ENCODE measurements around the gene TCEAL4. TPM values are rescaled to one million over a fixed set of nuclear protein-coding genes. Genes with fewer than 3 reads are reported as not detected.

The TCEAL4 gene
- total and polyA plus RNA-seq, 2 of the 13 experiments (the other 11 are each of a cell fraction or from before 2014, with no cell fraction given): 12.6 to 31.0 TPM

DNA sequence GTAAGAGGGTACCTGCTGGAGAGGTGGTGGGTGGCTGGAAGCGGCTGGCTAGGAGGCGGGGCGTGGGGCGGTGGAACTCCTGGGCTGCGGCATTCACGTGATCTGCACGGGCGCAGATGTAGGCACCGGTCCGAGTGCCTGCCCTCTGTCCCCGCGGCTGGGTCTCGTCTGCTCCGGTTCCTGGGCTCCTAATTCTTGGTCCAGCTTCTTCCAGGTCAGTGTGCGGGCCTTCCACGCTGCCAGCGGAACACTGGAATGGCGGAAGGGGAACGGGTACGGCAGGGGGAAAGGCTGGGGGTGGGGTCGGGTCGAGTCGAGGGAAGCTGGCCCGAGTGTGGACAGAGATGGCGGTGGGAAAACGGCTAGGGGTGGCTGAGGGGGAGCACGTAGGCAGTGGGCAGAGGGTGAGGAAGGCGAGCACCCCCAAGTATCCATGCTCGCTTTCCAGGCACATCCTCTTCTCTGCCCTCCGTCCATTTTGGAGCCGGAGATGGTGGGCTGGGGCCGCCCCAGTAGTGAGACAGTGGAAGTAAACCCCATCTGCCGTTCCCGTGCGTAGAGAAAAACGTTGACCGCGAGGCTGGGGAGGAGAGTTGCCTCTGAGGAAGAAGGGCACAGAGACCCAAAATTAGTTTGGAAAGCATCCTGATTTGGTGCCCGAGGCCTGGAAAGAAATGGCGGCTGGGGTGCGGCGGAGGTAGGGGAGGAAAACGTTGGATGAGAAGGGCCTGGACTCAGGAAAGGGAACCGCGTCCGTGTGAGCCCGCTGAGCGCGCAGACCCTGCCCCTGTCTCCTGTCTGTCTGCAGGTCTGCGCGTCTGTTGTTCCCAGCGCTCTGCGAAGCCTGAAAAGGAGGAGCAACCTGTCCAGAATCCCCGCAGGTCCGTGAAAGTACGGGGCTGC is at the start of gene TCEAL4 (continued):
- TF ChIP-seq BHLHE40 (IDR thresholded peaks at IDR 0.05; ENCODE audit: low read length): peak; percentile 91
- TF ChIP-seq, protein P1, sequence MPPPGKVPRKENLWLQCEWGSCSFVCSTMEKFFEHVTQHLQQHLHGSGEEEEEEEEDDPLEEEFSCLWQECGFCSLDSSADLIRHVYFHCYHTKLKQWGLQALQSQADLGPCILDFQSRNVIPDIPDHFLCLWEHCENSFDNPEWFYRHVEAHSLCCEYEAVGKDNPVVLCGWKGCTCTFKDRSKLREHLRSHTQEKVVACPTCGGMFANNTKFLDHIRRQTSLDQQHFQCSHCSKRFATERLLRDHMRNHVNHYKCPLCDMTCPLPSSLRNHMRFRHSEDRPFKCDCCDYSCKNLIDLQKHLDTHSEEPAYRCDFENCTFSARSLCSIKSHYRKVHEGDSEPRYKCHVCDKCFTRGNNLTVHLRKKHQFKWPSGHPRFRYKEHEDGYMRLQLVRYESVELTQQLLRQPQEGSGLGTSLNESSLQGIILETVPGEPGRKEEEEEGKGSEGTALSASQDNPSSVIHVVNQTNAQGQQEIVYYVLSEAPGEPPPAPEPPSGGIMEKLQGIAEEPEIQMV (CRISPR knock-in tag; IDR thresholded peaks at IDR 0.05; ENCODE audit: low read depth): no peak
- TF ChIP-seq ZSCAN29 (CRISPR knock-in tag; conservative IDR thresholded peaks at IDR 0.05): no peak
- TF ChIP-seq ZSCAN31 (CRISPR knock-in tag; IDR thresholded peaks at IDR 0.05; ENCODE audit: low read depth): no peak
- TF ChIP-seq, protein P2, sequence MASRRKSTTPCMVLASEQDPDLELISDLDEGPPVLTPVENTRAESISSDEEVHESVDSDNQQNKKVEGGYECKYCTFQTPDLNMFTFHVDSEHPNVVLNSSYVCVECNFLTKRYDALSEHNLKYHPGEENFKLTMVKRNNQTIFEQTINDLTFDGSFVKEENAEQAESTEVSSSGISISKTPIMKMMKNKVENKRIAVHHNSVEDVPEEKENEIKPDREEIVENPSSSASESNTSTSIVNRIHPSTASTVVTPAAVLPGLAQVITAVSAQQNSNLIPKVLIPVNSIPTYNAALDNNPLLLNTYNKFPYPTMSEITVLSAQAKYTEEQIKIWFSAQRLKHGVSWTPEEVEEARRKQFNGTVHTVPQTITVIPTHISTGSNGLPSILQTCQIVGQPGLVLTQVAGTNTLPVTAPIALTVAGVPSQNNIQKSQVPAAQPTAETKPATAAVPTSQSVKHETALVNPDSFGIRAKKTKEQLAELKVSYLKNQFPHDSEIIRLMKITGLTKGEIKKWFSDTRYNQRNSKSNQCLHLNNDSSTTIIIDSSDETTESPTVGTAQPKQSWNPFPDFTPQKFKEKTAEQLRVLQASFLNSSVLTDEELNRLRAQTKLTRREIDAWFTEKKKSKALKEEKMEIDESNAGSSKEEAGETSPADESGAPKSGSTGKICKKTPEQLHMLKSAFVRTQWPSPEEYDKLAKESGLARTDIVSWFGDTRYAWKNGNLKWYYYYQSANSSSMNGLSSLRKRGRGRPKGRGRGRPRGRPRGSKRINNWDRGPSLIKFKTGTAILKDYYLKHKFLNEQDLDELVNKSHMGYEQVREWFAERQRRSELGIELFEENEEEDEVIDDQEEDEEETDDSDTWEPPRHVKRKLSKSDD (CRISPR knock-in tag; IDR thresholded peaks at IDR 0.05; ENCODE audit: low read depth): 0 out of 2 replicates have a peak, but pooled peaks have one; percentile 24
- TF ChIP-seq SIN3A (IDR thresholded peaks at IDR 0.05; ENCODE audit: borderline replicate concordance, low read depth, low read length): no peak
- TF ChIP-seq, protein P3, sequence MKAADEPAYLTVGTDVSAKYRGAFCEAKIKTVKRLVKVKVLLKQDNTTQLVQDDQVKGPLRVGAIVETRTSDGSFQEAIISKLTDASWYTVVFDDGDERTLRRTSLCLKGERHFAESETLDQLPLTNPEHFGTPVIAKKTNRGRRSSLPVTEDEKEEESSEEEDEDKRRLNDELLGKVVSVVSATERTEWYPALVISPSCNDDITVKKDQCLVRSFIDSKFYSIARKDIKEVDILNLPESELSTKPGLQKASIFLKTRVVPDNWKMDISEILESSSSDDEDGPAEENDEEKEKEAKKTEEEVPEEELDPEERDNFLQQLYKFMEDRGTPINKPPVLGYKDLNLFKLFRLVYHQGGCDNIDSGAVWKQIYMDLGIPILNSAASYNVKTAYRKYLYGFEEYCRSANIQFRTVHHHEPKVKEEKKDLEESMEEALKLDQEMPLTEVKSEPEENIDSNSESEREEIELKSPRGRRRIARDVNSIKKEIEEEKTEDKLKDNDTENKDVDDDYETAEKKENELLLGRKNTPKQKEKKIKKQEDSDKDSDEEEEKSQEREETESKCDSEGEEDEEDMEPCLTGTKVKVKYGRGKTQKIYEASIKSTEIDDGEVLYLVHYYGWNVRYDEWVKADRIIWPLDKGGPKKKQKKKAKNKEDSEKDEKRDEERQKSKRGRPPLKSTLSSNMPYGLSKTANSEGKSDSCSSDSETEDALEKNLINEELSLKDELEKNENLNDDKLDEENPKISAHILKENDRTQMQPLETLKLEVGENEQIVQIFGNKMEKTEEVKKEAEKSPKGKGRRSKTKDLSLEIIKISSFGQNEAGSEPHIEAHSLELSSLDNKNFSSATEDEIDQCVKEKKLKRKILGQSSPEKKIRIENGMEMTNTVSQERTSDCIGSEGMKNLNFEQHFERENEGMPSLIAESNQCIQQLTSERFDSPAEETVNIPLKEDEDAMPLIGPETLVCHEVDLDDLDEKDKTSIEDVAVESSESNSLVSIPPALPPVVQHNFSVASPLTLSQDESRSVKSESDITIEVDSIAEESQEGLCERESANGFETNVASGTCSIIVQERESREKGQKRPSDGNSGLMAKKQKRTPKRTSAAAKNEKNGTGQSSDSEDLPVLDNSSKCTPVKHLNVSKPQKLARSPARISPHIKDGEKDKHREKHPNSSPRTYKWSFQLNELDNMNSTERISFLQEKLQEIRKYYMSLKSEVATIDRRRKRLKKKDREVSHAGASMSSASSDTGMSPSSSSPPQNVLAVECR (CRISPR knock-in tag; IDR thresholded peaks at IDR 0.05; ENCODE audit: borderline replicate concordance): peak; percentile 22; the same call in 1 of the 2 replicates
- TF ChIP-seq ZBTB3 (CRISPR knock-in tag; IDR thresholded peaks at IDR 0.05; ENCODE audit: borderline replicate concordance, low read depth): no peak
- TF ChIP-seq TAF1 (CRISPR knock-in tag; IDR thresholded peaks at IDR 0.05): peak; percentile 27; the same call in 1 of the 2 replicates
- TF ChIP-seq HES4 (CRISPR knock-in tag; IDR thresholded peaks at IDR 0.05; ENCODE audit: borderline replicate concordance): no peak
- no peak for TF ChIP-seq ZNF430 (CRISPR knock-in tag; IDR thresholded peaks at IDR 0.05)
- TF ChIP-seq, protein P4, sequence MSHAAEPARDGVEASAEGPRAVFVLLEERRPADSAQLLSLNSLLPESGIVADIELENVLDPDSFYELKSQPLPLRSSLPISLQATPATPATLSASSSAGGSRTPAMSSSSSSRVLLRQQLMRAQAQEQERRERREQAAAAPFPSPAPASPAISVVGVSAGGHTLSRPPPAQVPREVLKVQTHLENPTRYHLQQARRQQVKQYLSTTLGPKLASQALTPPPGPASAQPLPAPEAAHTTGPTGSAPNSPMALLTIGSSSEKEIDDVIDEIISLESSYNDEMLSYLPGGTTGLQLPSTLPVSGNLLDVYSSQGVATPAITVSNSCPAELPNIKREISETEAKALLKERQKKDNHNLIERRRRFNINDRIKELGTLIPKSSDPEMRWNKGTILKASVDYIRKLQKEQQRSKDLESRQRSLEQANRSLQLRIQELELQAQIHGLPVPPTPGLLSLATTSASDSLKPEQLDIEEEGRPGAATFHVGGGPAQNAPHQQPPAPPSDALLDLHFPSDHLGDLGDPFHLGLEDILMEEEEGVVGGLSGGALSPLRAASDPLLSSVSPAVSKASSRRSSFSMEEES (CRISPR knock-in tag; IDR thresholded peaks at IDR 0.05): no peak
- TF ChIP-seq RELA (CRISPR knock-in tag; IDR thresholded peaks at IDR 0.05): no peak
- no peak for TF ChIP-seq ZNF577 (CRISPR knock-in tag; IDR thresholded peaks at IDR 0.05; ENCODE audit: borderline replicate concordance, low read depth)
- no peak for TF ChIP-seq MBD4 (IDR thresholded peaks at IDR 0.05; ENCODE audit: borderline replicate concordance, low read length)
- TF ChIP-seq ZNF572 (CRISPR knock-in tag; IDR thresholded peaks at IDR 0.05): no peak
- TF ChIP-seq NR1H2 (CRISPR knock-in tag; IDR thresholded peaks at IDR 0.05; ENCODE audit: borderline replicate concordance, low read depth): no peak
- no peak for TF ChIP-seq ZNF616 (CRISPR knock-in tag; IDR thresholded peaks at IDR 0.05; ENCODE audit: low read depth)

Data from HepG2 (cell line).